Upper lobe of left lung (tissue), 6 donors: ENCODE results near the gene HSPB1. TPM values are rescaled to one million over a fixed set of nuclear protein-coding genes. Genes with fewer than 3 reads are reported as not detected.
"Not testable (repeated sequence)": the region's sequence is repeated elsewhere in the genome, so short reads cannot be mapped to it uniquely, and the experiment has no call there.

Experiments
- ATAC-seq, 2 donors: fragments of 200-7000 bp; cut with Tn5 transposase; one replicate each; pipeline ENCODE4 v1.9.1; 2022; ENCODE audit warnings: mild to moderate bottlenecking in 2 of 2, moderate library complexity in 2 of 2; ENCODE audit not compliant: low FRiP score in 2 of 2
- DNase-seq, 2 donors: peaks; one replicate each; pipeline ENCODE4 v3.0.0-alpha.2; 2019 to 2020
- H3K27ac ChIP-seq, 4 donors: fragments of 200-600 bp; sonication (generic); one replicate each; pipeline ENCODE4 v1.5.1; 2016 to 2019
- H3K27me3 ChIP-seq, 4 donors: fragments of 200-600 bp; sonication (generic); one replicate each; pipeline ENCODE4 v1.5.1; 2017 to 2019
- H3K36me3 ChIP-seq, 4 donors: fragments of 200-600 bp; sonication (generic); one replicate each; pipeline ENCODE4 v1.5.1; 2016 to 2019
- H3K4me1 ChIP-seq, 4 donors: fragments of 200-600 bp; sonication (generic); one replicate each; pipeline ENCODE4 v1.5.1; 2018 to 2019
- H3K4me3 ChIP-seq, 4 donors: fragments of 200-600 bp; sonication (generic); one replicate each; pipeline ENCODE4 v1.5.1; 2017 to 2019; ENCODE audit warnings: mild to moderate bottlenecking in 2 of 4, moderate library complexity in 1 of 4
- H3K9me3 ChIP-seq, 4 donors: fragments of 200-600 bp; sonication (generic); one replicate each; pipeline ENCODE4 v1.5.1; 2018 to 2019
- EP300 ChIP-seq, 4 donors: sonication (generic); formaldehyde crosslinking; IDR thresholded peaks; one replicate each; pipeline ENCODE4 v1.5.1; 2017; ENCODE audit warnings: antibody characterized with exemption in 4 of 4, control low read depth in 2 of 4
- POLR2A ChIP-seq, 4 donors: fragments of 450-650 bp; IDR thresholded peaks; one replicate each; pipeline ENCODE4 v1.5.1; 2016 to 2017; ENCODE audit warnings: antibody characterized with exemption in 4 of 4, mild to moderate bottlenecking in 2 of 4
- POLR2AphosphoS5 ChIP-seq, 2 donors: sonication (generic); formaldehyde crosslinking; IDR thresholded peaks; one replicate each; pipeline ENCODE4 v1.5.1; 2017; ENCODE audit warnings: antibody characterized with exemption in 2 of 2
- WGBS, 2 donors: methylation state at CpG; one replicate each; pipeline ENCODE4 v1.1.5; 2017 to 2018; 5-methylcytosine and 5-hydroxymethylcytosine counted together
- total RNA-seq, 6 donors: library from RNA; depleted of rRNA in 4 of 6; stranded (reverse); fragments of >200 nt in 4 of 6; gene quantifications; one replicate each; pipeline versions ENCODE4 v1.1.0 to v1.2.1, GENCODE V29; 2016 to 2021
- TF ChIP-seq, protein P1 (sequence below), 6 experiments: fragments of 450-650 bp in 4 of 6; fragments of 200-600 bp in 2 of 6; sonication (generic) in 2 of 6; IDR thresholded peaks; one replicate each; pipeline ENCODE4 v1.5.1; 2016 to 2019; ENCODE audit warnings: antibody characterized with exemption in 6 of 6
- donor health status: DM: no; HTN: no; CAD: no; lungs with moderate emphysema.
- donor health status: DM: no; HTN: yes; CAD: no; lungs with severe emphysema.

Gene HSPB1
- total RNA-seq, 6 donors from 2014 or later: 164 to 703 (median 300) TPM

- ATAC-seq (no peak), DNase-seq (peak in 1 of 2 donors; percentile 83)
- 2 to 4% methylated on average over 10 to 60 of the region's 68 CpGs for WGBS, 2 donors
- H3K9me3 ChIP-seq: no peaks in the 10 kb centered on the region
- TF ChIP-seq, protein P1, sequence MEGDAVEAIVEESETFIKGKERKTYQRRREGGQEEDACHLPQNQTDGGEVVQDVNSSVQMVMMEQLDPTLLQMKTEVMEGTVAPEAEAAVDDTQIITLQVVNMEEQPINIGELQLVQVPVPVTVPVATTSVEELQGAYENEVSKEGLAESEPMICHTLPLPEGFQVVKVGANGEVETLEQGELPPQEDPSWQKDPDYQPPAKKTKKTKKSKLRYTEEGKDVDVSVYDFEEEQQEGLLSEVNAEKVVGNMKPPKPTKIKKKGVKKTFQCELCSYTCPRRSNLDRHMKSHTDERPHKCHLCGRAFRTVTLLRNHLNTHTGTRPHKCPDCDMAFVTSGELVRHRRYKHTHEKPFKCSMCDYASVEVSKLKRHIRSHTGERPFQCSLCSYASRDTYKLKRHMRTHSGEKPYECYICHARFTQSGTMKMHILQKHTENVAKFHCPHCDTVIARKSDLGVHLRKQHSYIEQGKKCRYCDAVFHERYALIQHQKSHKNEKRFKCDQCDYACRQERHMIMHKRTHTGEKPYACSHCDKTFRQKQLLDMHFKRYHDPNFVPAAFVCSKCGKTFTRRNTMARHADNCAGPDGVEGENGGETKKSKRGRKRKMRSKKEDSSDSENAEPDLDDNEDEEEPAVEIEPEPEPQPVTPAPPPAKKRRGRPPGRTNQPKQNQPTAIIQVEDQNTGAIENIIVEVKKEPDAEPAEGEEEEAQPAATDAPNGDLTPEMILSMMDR (IDR thresholded peaks at IDR 0.05): no peak
- no peak for TF ChIP-seq POLR2AphosphoS5 (IDR thresholded peaks at IDR 0.05)
- no peak for TF ChIP-seq POLR2A (IDR thresholded peaks at IDR 0.05)
- no peak for TF ChIP-seq EP300 (IDR thresholded peaks at IDR 0.05)
- H3K27ac ChIP-seq: no peak overlapping the region
- H3K27me3 ChIP-seq: peaks cover 0 to 17% (median 9%) of the 10 kb centered on the region in 4 donors
- H3K4me1 ChIP-seq: peaks cover 9 to 18% (median 13%) of the 10 kb centered on the region in 4 donors
- no peaks in the 10 kb centered on the region for H3K36me3 ChIP-seq
- H3K4me3 ChIP-seq: peak overlapping the region in 3 of 4 donors; percentile 17 to 32 (median 26)
These were observed 35.2 kb upstream of the HSPB1 start for GRCh38 chr7:76267107-76267893.

DNA sequence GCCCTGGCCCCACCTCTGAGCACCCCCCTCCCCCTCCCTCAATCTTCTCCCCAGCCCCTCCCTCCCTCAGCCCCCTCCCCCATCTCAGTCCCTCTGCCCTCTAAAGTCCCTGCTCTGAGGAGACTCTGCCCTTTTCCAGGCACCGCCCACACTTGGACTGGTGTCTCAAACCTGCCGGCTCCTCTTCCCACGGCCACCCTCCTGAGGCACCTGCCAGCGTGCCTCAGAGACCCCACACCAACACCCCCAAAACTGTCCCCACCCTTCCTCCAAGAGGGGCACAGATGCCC is 34.6 kb upstream of the HSPB1 start:
- H3K9me3 ChIP-seq: no peaks in the 10 kb centered on the region
- H3K36me3 ChIP-seq: no peaks in the 10 kb centered on the region
- no peak overlapping the region for H3K4me3 ChIP-seq
- H3K27me3 ChIP-seq: peaks cover 0 to 17% (median 9%) of the 10 kb centered on the region in 4 donors
- DNase-seq: no peak
- H3K27ac ChIP-seq: no peak overlapping the region
- ATAC-seq: no peak
- peaks cover 9 to 18% (median 13%) of the 10 kb centered on the region in 4 donors for H3K4me1 ChIP-seq
- 35 to 57% methylated on average over 1 to 4 of the region's 4 CpGs for WGBS, 2 donors
- TF ChIP-seq, protein P1 (IDR thresholded peaks at IDR 0.05): no peak
- TF ChIP-seq EP300 (IDR thresholded peaks at IDR 0.05) (no peak), POLR2A (IDR thresholded peaks at IDR 0.05) (no peak)

- no peak for ATAC-seq
- no peak for DNase-seq
- no peaks in the 10 kb centered on the region for H3K9me3 ChIP-seq
- 38 to 48% methylated on average over 5 of the region's 5 CpGs for WGBS, 2 donors
- TF ChIP-seq EP300 (IDR thresholded peaks at IDR 0.05) (no peak), POLR2A (IDR thresholded peaks at IDR 0.05) (no peak), POLR2AphosphoS5 (IDR thresholded peaks at IDR 0.05) (no peak)
- TF ChIP-seq, protein P1 (IDR thresholded peaks at IDR 0.05): no peak
- peaks cover 9 to 18% (median 13%) of the 10 kb centered on the region in 4 donors for H3K4me1 ChIP-seq
- H3K36me3 ChIP-seq: no peaks in the 10 kb centered on the region
- no peak overlapping the region for H3K4me3 ChIP-seq
- H3K27me3 ChIP-seq: peaks cover 0 to 17% (median 9%) of the 10 kb centered on the region in 4 donors
- no peak overlapping the region for H3K27ac ChIP-seq
These were observed 34.1 kb upstream of the HSPB1 start for GRCh38 chr7:76268376-76268775.

DNA sequence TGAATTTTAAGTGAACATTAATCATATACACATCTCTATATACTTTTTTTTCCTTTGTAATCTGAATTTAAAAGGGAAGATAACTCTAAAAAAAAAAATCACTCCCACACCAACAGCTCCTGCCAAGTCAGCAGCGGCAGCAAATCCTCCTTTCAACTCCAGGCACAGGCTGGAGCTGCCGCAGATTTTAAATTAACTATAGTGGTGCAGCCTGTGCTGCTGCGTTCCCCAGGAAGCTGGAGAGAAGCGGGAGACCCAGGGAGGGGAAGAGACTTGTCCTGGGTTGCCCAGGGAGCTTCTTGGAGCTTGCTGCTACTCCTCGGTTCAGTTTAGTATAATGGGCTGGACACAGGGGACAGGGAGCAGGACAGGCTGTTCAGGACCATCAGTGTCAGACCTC is 32.6 kb upstream of the HSPB1 start:
- H3K4me3 ChIP-seq: no peak overlapping the region
- H3K27me3 ChIP-seq: peaks cover 0 to 17% (median 9%) of the 10 kb centered on the region in 4 donors
- no peaks in the 10 kb centered on the region for H3K36me3 ChIP-seq
- no peak overlapping the region for H3K27ac ChIP-seq
- WGBS, 2 donors: 34 to 42% methylated on average over 4 to 5 of the region's 5 CpGs
- no peaks in the 10 kb centered on the region for H3K9me3 ChIP-seq
- no peak for DNase-seq
- peaks cover 9 to 18% (median 13%) of the 10 kb centered on the region in 4 donors for H3K4me1 ChIP-seq
- TF ChIP-seq POLR2AphosphoS5 (IDR thresholded peaks at IDR 0.05) (no peak), POLR2A (IDR thresholded peaks at IDR 0.05) (no peak)
- no peak for ATAC-seq

DNA sequence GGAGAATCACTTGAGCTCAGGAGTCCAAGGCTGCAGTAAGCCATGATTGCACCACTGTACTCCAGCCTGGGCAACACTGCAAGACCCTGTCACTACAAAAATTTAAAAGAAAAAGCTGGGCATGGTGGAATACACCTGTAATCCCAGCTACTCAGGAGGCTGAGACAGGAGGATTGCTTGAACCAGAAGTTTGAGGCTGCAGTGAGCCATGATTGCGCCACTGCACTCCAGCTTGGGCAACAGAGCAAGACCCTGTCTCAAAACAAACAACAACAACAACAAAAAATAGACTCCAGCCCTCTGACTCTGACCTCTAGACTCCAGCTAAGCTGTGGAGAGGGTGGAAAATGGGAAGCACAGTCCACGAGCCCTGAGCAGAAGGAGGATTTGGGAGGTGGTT is 31.1 kb upstream of the HSPB1 start:
- H3K4me3 ChIP-seq, H3K27ac ChIP-seq, ATAC-seq, H3K9me3 ChIP-seq, DNase-seq, H3K36me3 ChIP-seq: not testable (repeated sequence)
- peaks cover 0 to 17% (median 9%) of the 10 kb centered on the region in 4 donors for H3K27me3 ChIP-seq
- H3K4me1 ChIP-seq: peaks cover 9 to 18% (median 13%) of the 10 kb centered on the region in 4 donors
- WGBS, 2 donors: 75 to 78% methylated on average over 2 of the region's 2 CpGs

- Histone ChIP-seq H3K36me3 (no peaks in the 10 kb centered on the region), H3K4me1 (peaks cover 6 to 12% (median 8%) of the 10 kb centered on the region in 4 donors), H3K27me3 (peaks cover 0 to 12% (median 5%) of the 10 kb centered on the region in 4 donors), H3K9me3 (no peaks in the 10 kb centered on the region), H3K27ac (no peak overlapping the region), H3K4me3 (no peak overlapping the region)
- DNase-seq (no peak), ATAC-seq (no peak)
- no peak for TF ChIP-seq EP300 (IDR thresholded peaks at IDR 0.05)
- no peak for TF ChIP-seq POLR2A (IDR thresholded peaks at IDR 0.05)
- TF ChIP-seq POLR2AphosphoS5 (IDR thresholded peaks at IDR 0.05): no peak
- TF ChIP-seq, protein P1 (IDR thresholded peaks at IDR 0.05): no peak
- 90 to 96% methylated on average over 6 of the region's 6 CpGs for WGBS, 2 donors
These were observed 30.3 kb upstream of the HSPB1 start for GRCh38 chr7:76272142-76272541.
